ENCODE results near the gene GHRH. TPM values are rescaled to one million over a fixed set of nuclear protein-coding genes. Genes with fewer than 3 reads are reported as not detected.

Gene GHRH
- total and polyA plus RNA-seq, 4 donors = not detected

DNA sequence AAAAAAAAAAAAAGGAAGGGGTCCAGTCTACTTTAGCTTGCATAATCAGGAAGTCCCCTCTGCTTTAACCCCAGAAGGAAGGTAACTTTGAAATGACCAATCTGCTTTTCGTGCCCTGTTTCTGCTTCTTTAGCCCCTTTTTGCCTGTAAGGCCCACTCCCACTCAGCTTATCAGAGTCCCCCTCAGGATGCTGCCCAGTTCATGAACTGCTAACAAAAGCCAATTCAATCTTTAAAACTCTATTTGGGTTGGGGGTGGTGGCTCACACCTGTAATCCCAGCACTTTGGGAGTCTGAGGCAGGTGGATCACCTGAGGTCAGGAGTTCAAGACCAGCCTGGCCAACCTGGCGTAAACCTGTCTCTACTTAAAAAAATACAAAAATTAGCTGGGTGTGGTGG is 12.3 kb downstream of the GHRH start:
- DNase-seq (no peak), ATAC-seq (ENCODE audit: insufficient read depth, low FRiP score) (no peak)
- no peaks in the 10 kb centered on the region for H3K9me3 ChIP-seq (ENCODE audit: control insufficient read depth in 4 of 4, insufficient read depth in 3 of 4, low read length in 3 of 4)
- H3K4me3 ChIP-seq = no peak overlapping the region
- no peak overlapping the region for H3K27ac ChIP-seq (ENCODE audit: low read depth in 1 of 2, low read length in 1 of 2)
- WGBS, 2 donors = 69 to 88% methylated on average over 2 of the region's 2 CpGs
- H3K9ac ChIP-seq (ENCODE audit: insufficient read depth in 1 of 2, low read length in 2 of 2) = no peak overlapping the region
- H3K4me1 ChIP-seq (ENCODE audit: control insufficient read depth in 5 of 5, insufficient read depth in 5 of 5, low read length in 5 of 5) = no peaks in the 10 kb centered on the region
- no peaks in the 10 kb centered on the region for H3K27me3 ChIP-seq (ENCODE audit: control insufficient read depth in 3 of 3, insufficient read depth in 3 of 3, low read length in 2 of 3)
- TF ChIP-seq CTCF (IDR thresholded peaks at IDR 0.05; ENCODE audit: control extremely low read depth, extremely low read depth) = no peak
- H3K36me3 ChIP-seq (ENCODE audit: control insufficient read depth in 4 of 4, insufficient read depth in 4 of 4, low read length in 4 of 4) = peaks cover 0 to 2% (median 0%) of the 10 kb centered on the region in 4 donors

GRCh38 chr20:37247547-37247946 is 14.1 kb downstream of the GHRH start:
- Histone ChIP-seq H3K4me3 (no peak overlapping the region), H3K36me3 (ENCODE audit: control insufficient read depth in 4 of 4, insufficient read depth in 4 of 4, low read length in 4 of 4) (peaks cover 1 to 6% (median 1%) of the 10 kb centered on the region in 4 donors), H3K9me3 (ENCODE audit: control insufficient read depth in 4 of 4, insufficient read depth in 3 of 4, low read length in 3 of 4) (no peaks in the 10 kb centered on the region), H3K4me1 (ENCODE audit: control insufficient read depth in 5 of 5, insufficient read depth in 5 of 5, low read length in 5 of 5) (no peaks in the 10 kb centered on the region), H3K27me3 (ENCODE audit: control insufficient read depth in 3 of 3, insufficient read depth in 3 of 3, low read length in 2 of 3) (no peaks in the 10 kb centered on the region), H3K9ac (ENCODE audit: insufficient read depth in 1 of 2, low read length in 2 of 2) (no peak overlapping the region), H3K27ac (ENCODE audit: low read depth in 1 of 2, low read length in 1 of 2) (no peak overlapping the region)
- whole genome bisulfite sequencing, 2 donors = 80 to 86% methylated on average over 1 of the region's 1 CpG
- no peak for ATAC-seq (ENCODE audit: insufficient read depth, low FRiP score)
- TF ChIP-seq CTCF (IDR thresholded peaks at IDR 0.05; ENCODE audit: control extremely low read depth, extremely low read depth) = no peak
- DNase-seq = no peak

GRCh38 chr20:37246736-37247135 is 14.9 kb downstream of the GHRH start:
- no peak for DNase-seq
- Histone ChIP-seq H3K27me3 (ENCODE audit: control insufficient read depth in 3 of 3, insufficient read depth in 3 of 3, low read length in 2 of 3) (no peaks in the 10 kb centered on the region), H3K9ac (ENCODE audit: insufficient read depth in 1 of 2, low read length in 2 of 2) (no peak overlapping the region), H3K9me3 (ENCODE audit: control insufficient read depth in 4 of 4, insufficient read depth in 3 of 4, low read length in 3 of 4) (no peaks in the 10 kb centered on the region), H3K36me3 (ENCODE audit: control insufficient read depth in 4 of 4, insufficient read depth in 4 of 4, low read length in 4 of 4) (peaks cover 5 to 14% (median 8%) of the 10 kb centered on the region in 4 donors), H3K4me1 (ENCODE audit: control insufficient read depth in 5 of 5, insufficient read depth in 5 of 5, low read length in 5 of 5) (no peaks in the 10 kb centered on the region), H3K4me3 (no peak overlapping the region), H3K27ac (ENCODE audit: low read depth in 1 of 2, low read length in 1 of 2) (no peak overlapping the region)
- no peak for TF ChIP-seq CTCF (IDR thresholded peaks at IDR 0.05; ENCODE audit: control extremely low read depth, extremely low read depth)
- 83 to 92% methylated on average over 5 of the region's 5 CpGs for WGBS, 2 donors
- no peak for ATAC-seq (ENCODE audit: insufficient read depth, low FRiP score)

Data from lung (tissue), 12 donors.